Activated CD4-positive, alpha-beta T cell treated with anti-CD3 and anti-CD28 coated beads, Interleukin-2, amount 50 U/mL, for 24 hours (primary cell): ENCODE results near the gene CDK7.
"Not testable (repeated sequence)": the region's sequence is repeated elsewhere in the genome, so short reads cannot be mapped to it uniquely, and the experiment has no call there.

Source experiments
- DNase-seq, 2 donors: peaks; one replicate each; pipeline ENCODE4 v3.0.0-alpha.2; 2020; ENCODE audit warnings: low read depth in 1 of 2, low spot score in 1 of 2

CDK7 gene

GRCh38 chr5:69236733-69237132, 2.0 kb downstream of the CDK7 start:
- DNase-seq = not testable (repeated sequence)

GRCh38 chr5:69237877-69238276, 3.2 kb downstream of the CDK7 start:
- no peak for DNase-seq

- no peak for DNase-seq
These were observed 4.1 kb downstream of the CDK7 start for GRCh38 chr5:69238760-69239251.

GRCh38 chr5:69242215-69242927, 7.7 kb downstream of the CDK7 start:
- DNase-seq = no peak

GRCh38 chr5:69245031-69245430, 10.3 kb downstream of the CDK7 start:
- no peak for DNase-seq

GRCh38 chr5:69248019-69248418, 13.3 kb downstream of the CDK7 start:
- no peak for DNase-seq

- DNase-seq = no peak
These were observed 15.9 kb downstream of the CDK7 start for GRCh38 chr5:69250593-69250992.

GRCh38 chr5:69252437-69252836, 17.8 kb downstream of the CDK7 start:
- DNase-seq = no peak

GRCh38 chr5:69255940-69256339, 21.3 kb downstream of the CDK7 start:
- not testable (repeated sequence) for DNase-seq

GRCh38 chr5:69257577-69257976, 22.9 kb downstream of the CDK7 start:
- no peak for DNase-seq

GRCh38 chr5:69261034-69261433, 26.3 kb downstream of the CDK7 start:
- no peak for DNase-seq

- DNase-seq = no peak
These were observed 31.2 kb downstream of the CDK7 start for GRCh38 chr5:69265931-69266330.

- no peak for DNase-seq
These were observed 34.2 kb downstream of the CDK7 start for GRCh38 chr5:69268899-69269298.

GRCh38 chr5:69270840-69271239, 36.2 kb downstream of the CDK7 start:
- DNase-seq = no peak

GRCh38 chr5:69271376-69271775, 36.7 kb downstream of the CDK7 start:
- no peak for DNase-seq

- no peak for DNase-seq
These were observed 40.9 kb downstream of the CDK7 start for GRCh38 chr5:69275563-69275962.

GRCh38 chr5:69276422-69277174, 41.9 kb downstream of the CDK7 start:
- DNase-seq = no peak

- DNase-seq = no peak
These were observed 44.8 kb downstream of the CDK7 start for GRCh38 chr5:69279517-69279916.

- DNase-seq = no peak
These were observed 46.4 kb downstream of the CDK7 start for GRCh38 chr5:69281114-69281513.

- DNase-seq = no peak
These were observed 49.5 kb downstream of the CDK7 start for GRCh38 chr5:69284203-69284602.

- no peak for DNase-seq
These were observed 50.9 kb downstream of the CDK7 start for GRCh38 chr5:69285448-69286116.

- no peak for DNase-seq
These were observed 53.4 kb downstream of the CDK7 start for GRCh38 chr5:69288069-69288468.
